ENCODE data around the gene CDT1.

DNA sequence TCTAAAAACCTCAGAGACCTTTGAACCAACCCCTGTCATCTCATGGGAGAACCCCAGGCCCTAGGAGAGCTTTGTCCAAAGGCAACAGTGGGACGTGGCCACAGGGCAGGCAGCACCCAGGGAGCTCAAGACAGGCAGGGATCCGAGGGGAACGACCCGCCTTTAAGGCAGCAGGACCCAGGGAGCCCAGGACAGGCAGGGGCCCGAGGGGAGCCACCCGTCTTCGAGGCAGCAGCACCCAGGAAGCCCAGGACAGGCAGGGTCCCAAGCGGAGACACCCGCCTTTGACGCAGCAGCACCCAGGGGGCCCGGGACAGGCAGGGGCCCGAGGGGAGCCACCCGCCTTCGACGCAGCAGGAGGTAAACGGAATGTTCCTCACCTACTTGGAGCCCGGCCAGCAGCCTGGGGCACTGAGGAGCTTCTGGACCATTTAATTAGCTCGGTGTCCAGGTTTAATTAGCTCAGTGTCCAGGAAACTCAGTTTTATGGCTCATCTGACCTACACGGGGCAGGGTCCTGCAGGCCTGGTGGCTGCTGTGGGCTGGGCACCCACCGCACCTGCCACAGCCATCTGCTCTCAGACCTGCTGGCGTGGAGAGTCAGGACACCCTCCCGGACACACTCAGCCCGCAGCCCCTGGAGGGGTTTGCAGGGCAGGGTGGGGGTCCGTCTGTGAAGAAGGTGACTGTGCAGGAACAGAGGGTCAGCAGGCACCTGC is 43.0 kb upstream of the CDT1 start:
- TF ChIP-seq SP1 (IDR thresholded peaks at IDR 0.05; ENCODE audit: low read depth), result no peak
- TF ChIP-seq JUND (IDR thresholded peaks at IDR 0.05), result no peak
- TF ChIP-seq RAD21 (IDR thresholded peaks at IDR 0.05; ENCODE audit: low read depth), result no peak
- TF ChIP-seq, protein P1, sequence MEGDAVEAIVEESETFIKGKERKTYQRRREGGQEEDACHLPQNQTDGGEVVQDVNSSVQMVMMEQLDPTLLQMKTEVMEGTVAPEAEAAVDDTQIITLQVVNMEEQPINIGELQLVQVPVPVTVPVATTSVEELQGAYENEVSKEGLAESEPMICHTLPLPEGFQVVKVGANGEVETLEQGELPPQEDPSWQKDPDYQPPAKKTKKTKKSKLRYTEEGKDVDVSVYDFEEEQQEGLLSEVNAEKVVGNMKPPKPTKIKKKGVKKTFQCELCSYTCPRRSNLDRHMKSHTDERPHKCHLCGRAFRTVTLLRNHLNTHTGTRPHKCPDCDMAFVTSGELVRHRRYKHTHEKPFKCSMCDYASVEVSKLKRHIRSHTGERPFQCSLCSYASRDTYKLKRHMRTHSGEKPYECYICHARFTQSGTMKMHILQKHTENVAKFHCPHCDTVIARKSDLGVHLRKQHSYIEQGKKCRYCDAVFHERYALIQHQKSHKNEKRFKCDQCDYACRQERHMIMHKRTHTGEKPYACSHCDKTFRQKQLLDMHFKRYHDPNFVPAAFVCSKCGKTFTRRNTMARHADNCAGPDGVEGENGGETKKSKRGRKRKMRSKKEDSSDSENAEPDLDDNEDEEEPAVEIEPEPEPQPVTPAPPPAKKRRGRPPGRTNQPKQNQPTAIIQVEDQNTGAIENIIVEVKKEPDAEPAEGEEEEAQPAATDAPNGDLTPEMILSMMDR (IDR thresholded peaks at IDR 0.05 in 2 of 3, conservative IDR thresholded peaks at IDR 0.05 in 1 of 3; ENCODE audit: borderline replicate concordance in 1 of 3, insufficient read depth in 1 of 3, low read depth in 2 of 3, low read length in 2 of 3), result no peak
- no peak for TF ChIP-seq ZNF274 (IDR thresholded peaks at IDR 0.05; ENCODE audit: low read depth, low read length)
- TF ChIP-seq POLR2A (IDR thresholded peaks at IDR 0.05; ENCODE audit: borderline replicate concordance, extremely low read depth, insufficient read depth, insufficient read length), result no peak
- no peak for TF ChIP-seq POLR2AphosphoS5 (IDR thresholded peaks at IDR 0.05; ENCODE audit: low read depth, low read length)
- TF ChIP-seq SRF (IDR thresholded peaks at IDR 0.05; ENCODE audit: low read depth), result no peak
- no peak for TF ChIP-seq EZH2 (IDR thresholded peaks at IDR 0.05)
- TF ChIP-seq, protein P2, sequence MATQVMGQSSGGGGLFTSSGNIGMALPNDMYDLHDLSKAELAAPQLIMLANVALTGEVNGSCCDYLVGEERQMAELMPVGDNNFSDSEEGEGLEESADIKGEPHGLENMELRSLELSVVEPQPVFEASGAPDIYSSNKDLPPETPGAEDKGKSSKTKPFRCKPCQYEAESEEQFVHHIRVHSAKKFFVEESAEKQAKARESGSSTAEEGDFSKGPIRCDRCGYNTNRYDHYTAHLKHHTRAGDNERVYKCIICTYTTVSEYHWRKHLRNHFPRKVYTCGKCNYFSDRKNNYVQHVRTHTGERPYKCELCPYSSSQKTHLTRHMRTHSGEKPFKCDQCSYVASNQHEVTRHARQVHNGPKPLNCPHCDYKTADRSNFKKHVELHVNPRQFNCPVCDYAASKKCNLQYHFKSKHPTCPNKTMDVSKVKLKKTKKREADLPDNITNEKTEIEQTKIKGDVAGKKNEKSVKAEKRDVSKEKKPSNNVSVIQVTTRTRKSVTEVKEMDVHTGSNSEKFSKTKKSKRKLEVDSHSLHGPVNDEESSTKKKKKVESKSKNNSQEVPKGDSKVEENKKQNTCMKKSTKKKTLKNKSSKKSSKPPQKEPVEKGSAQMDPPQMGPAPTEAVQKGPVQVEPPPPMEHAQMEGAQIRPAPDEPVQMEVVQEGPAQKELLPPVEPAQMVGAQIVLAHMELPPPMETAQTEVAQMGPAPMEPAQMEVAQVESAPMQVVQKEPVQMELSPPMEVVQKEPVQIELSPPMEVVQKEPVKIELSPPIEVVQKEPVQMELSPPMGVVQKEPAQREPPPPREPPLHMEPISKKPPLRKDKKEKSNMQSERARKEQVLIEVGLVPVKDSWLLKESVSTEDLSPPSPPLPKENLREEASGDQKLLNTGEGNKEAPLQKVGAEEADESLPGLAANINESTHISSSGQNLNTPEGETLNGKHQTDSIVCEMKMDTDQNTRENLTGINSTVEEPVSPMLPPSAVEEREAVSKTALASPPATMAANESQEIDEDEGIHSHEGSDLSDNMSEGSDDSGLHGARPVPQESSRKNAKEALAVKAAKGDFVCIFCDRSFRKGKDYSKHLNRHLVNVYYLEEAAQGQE (IDR thresholded peaks at IDR 0.05; ENCODE audit: low read depth), result no peak
- no peak for TF ChIP-seq FOSL1 (IDR thresholded peaks at IDR 0.05; ENCODE audit: low read depth)
- TF ChIP-seq CEBPB (IDR thresholded peaks at IDR 0.05; ENCODE audit: low read depth), result no peak
